ENCODE data around the gene PPP1R14C. TPM values are rescaled to one million over a fixed set of nuclear protein-coding genes. Genes with fewer than 3 reads are reported as not detected.
"Not testable (repeated sequence)": the region's sequence is repeated elsewhere in the genome, so short reads cannot be mapped to it uniquely, and the experiment has no call there.

PPP1R14C gene
- total RNA-seq, 2 donors from 2014 or later, result 0.16 TPM; not detected in 1

DNA sequence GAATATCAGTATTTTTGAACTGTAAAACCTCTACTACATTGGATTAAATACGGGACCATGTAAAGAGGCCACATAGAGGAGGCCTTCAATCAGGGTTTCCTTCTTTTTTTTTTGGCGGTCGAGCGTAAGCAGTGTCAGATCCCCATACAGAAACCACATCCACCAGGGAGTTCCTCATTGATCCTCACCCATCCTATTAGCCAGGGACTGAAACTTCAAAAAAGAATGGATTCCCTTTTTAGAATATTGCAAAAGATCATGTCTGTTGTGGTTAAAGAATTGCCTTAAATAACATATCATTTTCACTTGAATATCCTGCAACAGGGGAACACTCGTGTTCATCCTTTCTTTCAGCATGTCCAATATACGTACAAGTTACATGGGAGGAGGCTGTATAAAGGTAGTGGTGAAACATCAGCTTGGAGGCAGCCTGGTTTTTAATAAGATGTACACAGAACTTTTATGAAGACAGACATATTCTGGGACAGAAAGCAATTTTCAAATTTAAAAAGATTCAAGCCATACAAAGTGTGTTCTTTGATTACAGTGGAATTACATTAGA is 96.1 kb downstream of the PPP1R14C start:
- Mint-ChIP-seq H3K27ac (no peak overlapping the region), H3K9me3 (peaks cover 0 to 10% of the 10 kb centered on the region in 2 donors), H3K36me3 (no peaks in the 10 kb centered on the region)
- ATAC-seq (no peak), DNase-seq (ENCODE audit: low spot score in 2 of 2) (no peak)

DNA sequence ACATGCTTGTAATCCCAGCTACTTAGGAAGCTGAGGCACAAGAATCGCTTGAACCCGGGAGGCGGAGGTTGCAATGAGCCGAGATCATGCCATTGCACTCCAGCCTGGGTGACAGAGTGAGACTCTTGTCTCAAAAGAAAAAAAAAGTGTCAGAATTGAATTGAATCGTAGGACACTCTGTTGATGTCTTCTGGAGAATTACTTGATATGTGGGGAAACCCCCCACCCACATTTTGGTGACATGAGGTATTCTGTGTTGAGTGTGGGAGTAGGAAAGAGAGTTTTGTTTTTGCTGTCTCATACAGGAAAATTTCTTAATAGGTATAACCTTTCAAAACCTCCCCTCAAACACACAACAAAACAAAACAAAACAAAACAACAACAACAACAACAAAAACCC is 98.9 kb downstream of the PPP1R14C start:
- DNase-seq (ENCODE audit: low spot score in 2 of 2) (peak in 1 of 2 donors; percentile 37), ATAC-seq (peak; percentile 74 to 97)
- H3K27ac Mint-ChIP-seq, H3K9me3 Mint-ChIP-seq, H3K36me3 Mint-ChIP-seq: not testable (repeated sequence)

DNA sequence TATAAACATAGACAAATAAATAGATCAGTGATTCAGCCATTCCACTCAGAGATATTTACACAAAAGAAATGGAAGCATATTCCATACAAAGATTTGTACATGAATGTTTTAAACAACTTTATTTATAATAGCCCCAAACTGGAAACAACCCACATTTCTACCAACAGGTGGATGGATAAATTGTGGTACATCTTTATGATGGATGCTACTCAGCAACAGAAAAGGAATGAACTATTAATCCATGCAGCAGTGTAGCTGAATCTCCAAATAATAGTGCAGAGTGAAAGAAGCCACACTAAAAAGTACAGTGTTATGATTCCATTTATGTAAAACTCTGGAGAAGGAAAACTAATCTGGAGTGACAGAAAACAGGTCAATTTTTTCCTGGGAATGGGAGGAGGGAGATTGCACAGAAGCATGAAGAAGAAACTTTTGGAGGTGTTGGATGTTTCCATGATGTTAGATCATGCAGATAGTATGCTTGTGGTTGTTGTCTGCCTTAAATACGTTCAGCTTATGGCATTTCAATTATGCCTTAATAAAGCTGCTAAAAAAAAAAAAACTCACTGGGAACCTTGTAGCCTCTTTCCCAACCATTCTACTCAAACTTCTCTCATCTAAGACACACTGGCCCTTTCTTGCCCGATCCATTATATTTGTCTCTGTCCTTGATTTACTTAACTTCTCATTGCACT is 100.9 kb downstream of the PPP1R14C start:
- no peak for DNase-seq (ENCODE audit: low spot score in 2 of 2)
- H3K36me3 Mint-ChIP-seq, result peaks cover 0 to 8% of the 10 kb centered on the region in 2 donors
- H3K9me3 Mint-ChIP-seq, result peaks cover 0 to 5% of the 10 kb centered on the region in 2 donors
- no peak overlapping the region for H3K27ac Mint-ChIP-seq
- ATAC-seq, result no peak

GRCh38 chr6:150245148-150245935 is 102.5 kb downstream of the PPP1R14C start:
- peaks cover 0 to 10% of the 10 kb centered on the region in 2 donors for H3K36me3 Mint-ChIP-seq
- H3K27ac Mint-ChIP-seq, result no peak overlapping the region

DNA sequence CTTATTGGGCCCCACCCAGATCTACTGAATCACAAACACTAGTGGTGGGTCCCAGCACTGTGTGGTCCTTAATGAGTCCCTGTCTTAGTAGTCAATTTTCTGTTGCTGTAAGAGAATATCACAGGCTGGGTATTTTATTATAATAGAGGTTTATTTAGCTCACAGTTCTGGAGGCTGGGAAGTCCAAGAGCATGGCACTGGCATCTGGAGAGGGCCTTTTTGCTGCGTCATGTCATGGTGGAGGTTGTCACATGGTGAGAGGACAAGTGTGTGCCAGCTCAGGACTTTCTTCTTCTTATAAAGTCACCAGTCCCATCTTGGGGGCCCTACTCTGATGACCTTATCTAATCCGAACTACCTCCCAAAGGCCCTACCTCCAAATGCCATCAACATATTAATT is 105.0 kb downstream of the PPP1R14C start:
- H3K36me3 Mint-ChIP-seq, result peaks cover 0 to 10% of the 10 kb centered on the region in 2 donors
- ATAC-seq, result no peak

More at GRCh38 chr6:150245148-150245935, 102.5 kb downstream of the PPP1R14C start:
- no peaks in the 10 kb centered on the region for H3K9me3 Mint-ChIP-seq
- DNase-seq (ENCODE audit: low spot score in 2 of 2) (no peak), ATAC-seq (no peak)

GRCh38 chr6:150248300-150248699 is 105.5 kb downstream of the PPP1R14C start:
- Mint-ChIP-seq H3K27ac (no peak overlapping the region), H3K36me3 (peaks cover 0 to 10% of the 10 kb centered on the region in 2 donors), H3K9me3 (no peaks in the 10 kb centered on the region)
- DNase-seq (ENCODE audit: low spot score in 2 of 2) (no peak), ATAC-seq (no peak)

More for the DNA sequence above, 105.0 kb downstream of the PPP1R14C start:
- Mint-ChIP-seq H3K9me3 (no peaks in the 10 kb centered on the region), H3K27ac (no peak overlapping the region)
- no peak for DNase-seq (ENCODE audit: low spot score in 2 of 2)

GRCh38 chr6:150249261-150249660 is 106.4 kb downstream of the PPP1R14C start:
- DNase-seq (ENCODE audit: low spot score in 2 of 2), result no peak
- no peaks in the 10 kb centered on the region for H3K9me3 Mint-ChIP-seq
- H3K27ac Mint-ChIP-seq, result no peak overlapping the region
- no peak for ATAC-seq
- peaks cover 0 to 10% of the 10 kb centered on the region in 2 donors for H3K36me3 Mint-ChIP-seq

DNA sequence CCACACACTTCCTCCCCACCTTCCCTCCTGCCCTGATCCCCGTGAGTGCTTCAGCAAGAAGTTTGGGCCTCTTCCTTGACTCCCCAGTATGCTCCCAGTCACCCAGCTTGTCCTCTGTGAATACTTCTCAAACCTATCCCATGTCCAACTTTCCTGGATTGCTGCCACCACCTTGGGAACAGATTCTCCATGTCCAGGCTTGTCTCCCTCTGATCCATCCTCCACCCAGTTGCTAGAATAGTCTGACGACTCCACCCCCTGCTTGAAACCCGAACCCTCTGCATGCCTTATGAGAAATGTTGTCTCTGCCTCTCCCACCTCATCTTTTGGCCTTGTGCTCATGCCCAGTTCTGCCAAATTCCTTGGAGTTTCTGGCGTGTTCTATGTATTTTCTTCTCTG is 108.0 kb downstream of the PPP1R14C start:
- Mint-ChIP-seq H3K9me3 (no peaks in the 10 kb centered on the region), H3K36me3 (peaks cover 0 to 10% of the 10 kb centered on the region in 2 donors), H3K27ac (no peak overlapping the region)
- DNase-seq (ENCODE audit: low spot score in 2 of 2), result no peak
- ATAC-seq, result no peak

DNA sequence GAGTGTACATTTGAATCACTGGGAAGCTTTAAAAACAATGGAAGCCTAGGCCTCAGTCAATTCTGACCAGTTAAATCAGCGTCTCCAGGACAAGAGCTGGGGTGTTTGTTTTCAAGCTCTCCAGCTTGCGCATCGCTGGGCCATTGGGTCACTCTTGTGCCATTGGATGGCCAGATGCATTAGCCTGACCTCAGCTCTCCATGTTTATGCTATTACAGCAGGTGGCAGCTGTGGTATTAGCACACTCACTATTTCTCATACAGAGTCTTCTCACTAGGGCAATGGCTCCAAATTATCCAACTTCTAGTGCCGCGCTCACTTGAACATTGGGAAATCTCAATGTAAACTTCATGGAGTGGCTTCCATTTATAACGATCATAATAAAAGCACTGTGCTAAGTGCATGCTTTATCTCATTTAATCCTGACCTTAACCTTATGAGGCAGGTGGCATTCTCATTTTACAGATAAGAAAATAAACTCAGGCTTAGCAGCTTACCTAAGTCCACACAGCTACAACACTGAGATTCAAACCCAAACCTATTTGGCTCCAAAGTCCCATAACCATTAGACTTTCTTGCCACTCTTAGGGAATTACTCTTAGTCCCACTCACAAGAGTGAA is 108.8 kb downstream of the PPP1R14C start:
- Mint-ChIP-seq H3K9me3 (no peaks in the 10 kb centered on the region), H3K27ac (no peak overlapping the region), H3K36me3 (peaks cover 0 to 10% of the 10 kb centered on the region in 2 donors)
- ATAC-seq (no peak), DNase-seq (ENCODE audit: low spot score in 2 of 2) (no peak)

GRCh38 chr6:150252714-150253444 is 110.0 kb downstream of the PPP1R14C start:
- Mint-ChIP-seq H3K9me3 (no peaks in the 10 kb centered on the region), H3K27ac (no peak overlapping the region), H3K36me3 (peaks cover 0 to 10% of the 10 kb centered on the region in 2 donors)
- no peak for DNase-seq (ENCODE audit: low spot score in 2 of 2)
- ATAC-seq, result peak; percentile 28 to 70

- ATAC-seq, result no peak
- Mint-ChIP-seq H3K36me3 (peaks cover 0 to 5% of the 10 kb centered on the region in 2 donors), H3K9me3 (no peaks in the 10 kb centered on the region), H3K27ac (no peak overlapping the region)
- DNase-seq (ENCODE audit: low spot score in 2 of 2), result no peak
Measured at GRCh38 chr6:150253489-150253888, 110.6 kb downstream of the PPP1R14C start.

DNA sequence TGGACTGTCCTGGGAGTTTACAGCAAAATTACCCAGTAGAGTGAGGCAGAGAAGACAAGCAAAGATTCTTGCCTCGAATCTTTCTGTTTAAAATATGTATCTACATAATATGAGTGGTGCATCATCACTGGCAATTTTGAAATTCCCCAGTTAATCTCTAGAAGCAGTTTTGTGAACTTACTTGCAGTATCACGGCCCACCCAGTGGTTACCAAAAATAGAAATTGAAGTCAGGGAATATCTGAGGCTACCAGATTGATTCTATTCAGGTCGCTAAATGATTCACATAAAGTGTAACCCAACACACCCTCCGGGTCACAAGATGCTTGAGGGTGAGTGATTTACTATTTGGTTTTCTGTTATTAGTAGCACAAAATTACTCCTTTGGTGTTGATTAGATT is 111.9 kb downstream of the PPP1R14C start:
- H3K36me3 Mint-ChIP-seq, result no peaks in the 10 kb centered on the region
- no peaks in the 10 kb centered on the region for H3K9me3 Mint-ChIP-seq
- peak in 1 of 2 donors; percentile 71 for ATAC-seq
- H3K27ac Mint-ChIP-seq, result no peak overlapping the region
- no peak for DNase-seq (ENCODE audit: low spot score in 2 of 2)

GRCh38 chr6:150255840-150256239 is 113.0 kb downstream of the PPP1R14C start:
- H3K36me3 Mint-ChIP-seq, result no peaks in the 10 kb centered on the region
- no peak overlapping the region for H3K27ac Mint-ChIP-seq
- ATAC-seq, result no peak
- no peak for DNase-seq (ENCODE audit: low spot score in 2 of 2)
- no peaks in the 10 kb centered on the region for H3K9me3 Mint-ChIP-seq

DNA sequence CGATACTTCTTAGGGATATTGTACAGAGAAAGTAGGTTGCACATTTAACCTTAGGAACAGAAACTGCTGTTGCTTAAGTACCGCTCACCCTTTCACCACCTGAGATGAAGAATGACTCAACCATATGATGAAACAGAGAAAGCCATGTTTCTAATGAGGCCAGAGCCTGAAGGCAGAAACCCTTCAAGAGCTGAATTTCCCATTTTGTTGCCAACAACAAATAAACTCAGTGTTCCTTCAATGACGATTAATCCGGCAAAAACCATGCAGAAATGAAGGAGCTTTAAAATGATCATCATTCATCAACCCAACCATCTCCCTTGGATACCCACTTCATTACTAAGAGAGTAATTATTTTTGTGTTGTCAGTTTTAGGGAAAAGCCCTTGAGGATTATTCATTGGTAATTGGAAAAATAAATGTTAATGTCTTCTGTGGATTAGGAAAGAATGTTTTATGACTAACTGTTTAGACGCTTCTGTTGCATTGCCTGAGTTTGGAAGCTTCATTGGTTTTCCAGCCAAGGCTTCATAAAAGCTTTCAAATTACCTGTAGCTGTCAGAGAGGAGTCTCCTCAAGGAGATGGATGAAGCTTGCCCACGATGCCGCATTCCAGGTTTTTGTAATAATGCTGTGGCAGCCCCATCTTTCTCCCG is 113.9 kb downstream of the PPP1R14C start:
- ATAC-seq, result peak; percentile 50 to 83
- no peaks in the 10 kb centered on the region for H3K36me3 Mint-ChIP-seq
- no peak for DNase-seq (ENCODE audit: low spot score in 2 of 2)
- H3K9me3 Mint-ChIP-seq, result no peaks in the 10 kb centered on the region
- H3K27ac Mint-ChIP-seq, result no peak overlapping the region

- Mint-ChIP-seq H3K27ac (no peak overlapping the region), H3K9me3 (no peaks in the 10 kb centered on the region), H3K36me3 (no peaks in the 10 kb centered on the region)
- no peak for DNase-seq (ENCODE audit: low spot score in 2 of 2)
- no peak for ATAC-seq
Measured at GRCh38 chr6:150258381-150258780, 115.5 kb downstream of the PPP1R14C start.

DNA sequence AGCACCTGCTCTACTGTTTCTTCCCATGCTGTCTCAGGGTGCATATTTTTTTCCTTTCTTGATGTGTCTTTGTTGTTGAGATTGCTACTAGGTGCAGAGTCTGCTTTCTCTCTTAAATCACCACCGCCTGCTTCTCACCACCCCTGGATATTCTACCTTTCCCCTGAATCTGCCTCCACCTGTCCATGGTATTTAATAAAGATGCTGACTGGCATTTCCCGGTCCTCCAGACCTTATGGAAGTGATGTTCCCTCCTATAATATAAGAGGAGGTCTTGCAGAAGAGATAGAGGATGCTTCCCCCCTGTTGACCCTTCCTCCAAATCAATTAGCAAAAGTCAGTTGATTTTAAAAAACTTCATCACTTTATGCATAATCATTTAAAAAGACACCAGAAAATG is 118.1 kb downstream of the PPP1R14C start:
- H3K9me3 Mint-ChIP-seq, result peaks cover 0 to 5% of the 10 kb centered on the region in 2 donors
- H3K27ac Mint-ChIP-seq, result no peak overlapping the region
- no peak for DNase-seq (ENCODE audit: low spot score in 2 of 2)
- no peaks in the 10 kb centered on the region for H3K36me3 Mint-ChIP-seq
- no peak for ATAC-seq
